HL-60/S4 treated with retinoic acid at 250 ng/mL for 4 days and 3 days (cell line): ENCODE results near the gene TSC2.

Source experiments
- in situ Hi-C: fragments of 300-500 bp; cut with MboI; formaldehyde crosslinking; loops from 2 replicates; pipeline ENCODE4 v1.7.0; 2022; ENCODE audit warnings: low sequenced_read_pairs

Gene TSC2

GRCh38 chr16:2083409-2083808, 35.6 kb downstream of the TSC2 start:
- in situ Hi-C loops, result no loop called here

- in situ Hi-C loops, result no loop called here
These were observed 36.3 kb downstream of the TSC2 start for GRCh38 chr16:2083876-2084780.

GRCh38 chr16:2084895-2085625, 37.3 kb downstream of the TSC2 start:
- in situ Hi-C loops, result no loop called here

- in situ Hi-C loops, result no loop called here
These were observed 37.9 kb downstream of the TSC2 start for GRCh38 chr16:2085669-2086068.

GRCh38 chr16:2086106-2086742, 38.4 kb downstream of the TSC2 start:
- in situ Hi-C loops, result no loop called here

- in situ Hi-C loops, result no loop called here
These were observed 39.3 kb downstream of the TSC2 start for GRCh38 chr16:2086812-2087747.

GRCh38 chr16:2087748-2088631, 40.2 kb downstream of the TSC2 start:
- in situ Hi-C loops, result no loop called here

GRCh38 chr16:2088759-2089358, 41.1 kb downstream of the TSC2 start:
- in situ Hi-C loops, result no loop called here

GRCh38 chr16:2089706-2090480, 42.1 kb downstream of the TSC2 start:
- in situ Hi-C loops, result no loop called here

GRCh38 chr16:2090481-2090776, 42.6 kb downstream of the TSC2 start:
- in situ Hi-C loops, result no loop called here

- in situ Hi-C loops, result no loop called here
These were observed 43.2 kb downstream of the TSC2 start for GRCh38 chr16:2090777-2091546.

GRCh38 chr16:2091547-2092255, 43.9 kb downstream of the TSC2 start:
- in situ Hi-C loops, result no loop called here

- in situ Hi-C loops, result no loop called here
These were observed 44.5 kb downstream of the TSC2 start for GRCh38 chr16:2092256-2092620.

- in situ Hi-C loops, result no loop called here
These were observed 45.1 kb downstream of the TSC2 start for GRCh38 chr16:2092866-2093265.

- in situ Hi-C loops, result no loop called here
These were observed 46.0 kb downstream of the TSC2 start for GRCh38 chr16:2093793-2094192.

- in situ Hi-C loops, result no loop called here
These were observed 47.6 kb downstream of the TSC2 start for GRCh38 chr16:2095315-2095853.
